ENCODE results near the gene MS4A18.
"Not testable (repeated sequence)": the region's sequence is repeated elsewhere in the genome, so short reads cannot be mapped to it uniquely, and the experiment has no call there.

MS4A18 gene

GRCh38 chr11:60740573-60740972, 16.1 kb downstream of the MS4A18 start:
- DNase-seq, result no peak

- DNase-seq, result no peak
Observed at GRCh38 chr11:60741421-60741820, 16.9 kb downstream of the MS4A18 start.

- DNase-seq, result no peak
Observed at GRCh38 chr11:60743058-60743457, 18.5 kb downstream of the MS4A18 start.

GRCh38 chr11:60744114-60744513, 19.6 kb downstream of the MS4A18 start:
- DNase-seq, result no peak

DNA sequence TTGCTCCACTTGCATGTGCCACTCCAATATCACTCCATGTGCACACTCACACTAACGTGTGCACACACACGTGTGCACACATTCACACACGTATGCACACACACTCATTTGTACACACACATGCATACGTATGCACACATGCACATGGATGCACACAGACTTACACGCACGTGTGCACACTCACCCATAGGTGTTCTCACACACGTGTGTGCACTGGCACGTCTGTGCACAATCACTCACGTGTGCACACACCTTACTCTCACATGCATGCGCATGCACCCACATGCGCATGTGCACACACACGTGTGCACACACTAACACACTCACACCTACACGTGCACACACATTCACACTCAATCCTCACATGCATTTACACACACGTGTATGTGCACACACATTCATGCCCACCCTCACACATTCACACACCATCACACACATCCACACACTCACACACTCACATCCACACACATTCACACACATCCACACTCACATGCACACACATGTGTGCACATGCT, 22.9 kb downstream of the MS4A18 start:
- DNase-seq, result no peak

DNA sequence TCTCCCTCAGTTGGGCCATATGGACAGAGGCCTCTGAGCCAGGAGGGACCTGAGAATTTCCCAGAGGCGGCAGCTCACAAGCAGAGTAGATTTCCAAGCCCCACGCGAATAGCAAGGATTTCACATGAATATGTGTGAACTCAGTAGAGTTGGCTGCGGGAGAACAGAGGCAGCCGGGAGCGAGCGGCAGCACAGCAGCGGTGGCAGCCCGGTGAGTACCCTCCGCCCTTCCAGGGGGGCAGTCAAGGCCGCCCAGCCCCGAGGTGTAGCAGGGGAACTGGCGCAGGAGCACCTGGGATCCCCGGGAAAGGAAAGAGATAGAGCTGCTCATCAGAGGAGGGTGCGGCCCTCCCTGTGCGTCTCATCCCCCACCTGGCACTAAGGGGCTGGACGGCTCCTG, 23.7 kb downstream of the MS4A18 start:
- no peak for DNase-seq

DNA sequence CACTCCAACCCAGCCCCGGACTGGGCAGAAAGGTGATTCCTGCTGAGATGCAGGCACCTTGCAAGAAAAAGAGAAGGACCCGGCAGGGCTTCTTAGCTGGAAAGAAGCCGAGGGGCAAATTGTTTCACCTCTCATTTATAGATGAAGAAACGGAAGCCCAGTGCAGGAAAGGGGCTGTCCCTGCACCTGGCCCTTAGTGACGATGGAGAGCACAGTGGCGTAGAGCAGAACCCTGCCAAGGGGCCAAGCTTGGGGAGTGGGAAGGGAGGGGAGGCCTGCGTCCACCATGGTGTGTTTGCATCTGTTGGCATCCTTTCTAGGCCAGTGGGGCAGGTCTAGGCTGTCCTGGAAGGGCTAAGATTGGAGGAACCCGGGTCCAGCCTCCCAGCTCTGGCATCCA, 24.3 kb downstream of the MS4A18 start:
- DNase-seq, result no peak

- no peak for DNase-seq
Observed at GRCh38 chr11:60750911-60751310, 26.4 kb downstream of the MS4A18 start.

DNA sequence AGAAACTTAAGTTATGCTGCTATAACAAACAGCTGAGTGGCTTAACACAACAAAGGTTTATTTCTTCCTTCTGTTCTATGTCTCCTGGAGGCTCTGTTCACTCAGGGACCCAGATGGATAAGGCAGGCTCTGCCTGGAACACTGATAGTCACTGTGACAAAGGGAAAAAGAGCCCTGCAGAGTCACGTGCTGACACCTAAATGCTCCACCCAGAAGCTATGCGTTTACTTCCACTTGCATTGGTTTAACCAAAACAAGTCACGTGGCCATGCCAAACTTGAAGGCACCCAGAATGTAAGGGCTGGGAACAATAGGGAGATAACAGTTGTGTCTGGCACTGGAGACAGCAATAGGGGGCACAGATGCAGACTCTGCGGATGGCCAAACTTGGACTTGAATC, 28.8 kb downstream of the MS4A18 start:
- DNase-seq, result no peak

DNA sequence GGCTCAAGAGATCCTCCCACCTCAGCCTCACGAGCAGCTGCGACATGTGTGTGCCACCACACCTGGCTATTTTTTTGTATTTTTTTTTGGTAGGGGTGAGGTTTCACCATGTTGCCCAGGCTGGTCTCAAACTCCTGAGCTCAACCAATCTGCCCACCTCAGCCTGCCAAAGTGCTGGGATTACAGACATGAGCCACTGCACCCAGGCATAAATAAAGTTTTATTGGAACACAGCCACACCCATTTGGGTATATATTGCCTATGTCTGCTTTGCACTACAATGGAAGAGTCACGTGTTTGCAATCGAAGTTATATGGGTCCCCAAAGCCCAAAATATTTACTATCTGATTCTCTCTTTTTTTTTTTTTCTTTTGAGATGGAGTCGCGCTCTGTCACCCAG, 30.4 kb downstream of the MS4A18 start:
- no peak for DNase-seq

DNA sequence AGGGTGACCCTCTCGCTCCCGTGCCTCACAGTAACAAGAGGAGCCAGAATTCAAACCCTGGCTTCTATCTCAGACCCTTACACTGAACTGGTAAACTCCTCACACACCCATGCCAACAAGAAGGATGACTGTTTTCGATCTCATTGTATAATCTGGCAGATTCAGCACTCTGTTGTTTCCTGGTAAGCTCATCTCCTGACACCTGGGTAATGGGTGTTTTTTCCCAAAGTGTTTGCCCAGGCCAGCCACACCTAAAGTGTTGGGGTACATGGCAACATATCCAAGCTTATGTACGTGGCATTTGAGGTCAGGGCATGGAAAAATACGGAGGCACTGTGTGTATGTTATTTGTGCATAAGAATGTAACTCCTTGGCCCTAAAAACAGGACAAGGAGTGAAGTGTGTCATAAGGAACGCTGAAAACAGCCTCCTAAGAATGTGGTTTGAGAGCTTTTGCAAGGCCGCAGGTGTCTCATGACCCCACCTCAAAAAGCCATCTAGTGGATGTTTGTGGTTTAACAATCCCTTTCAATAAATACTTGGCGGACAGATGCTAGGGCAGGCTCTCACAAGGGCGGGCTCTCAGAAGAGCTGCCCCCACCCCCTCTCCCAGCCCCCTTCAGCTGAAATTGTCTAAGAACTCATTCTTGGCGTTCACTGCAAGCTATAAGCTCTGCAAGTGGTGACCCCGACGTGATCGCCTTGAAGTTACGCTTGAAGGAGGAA, 31.9 kb downstream of the MS4A18 start, which contains the start of gene MS4A15:
MS4A15 (plus strand) TSS at position 561 of the 726 bp plus-strand sequence. CDS start 6,867 bp downstream, outside the sequence.
- no peak for DNase-seq

GRCh38 chr11:60757231-60757800, 32.8 kb downstream of the MS4A18 start:
- DNase-seq, result no peak

- DNase-seq, result not testable (repeated sequence)
Observed at GRCh38 chr11:60758671-60759070, 34.2 kb downstream of the MS4A18 start.

- DNase-seq, result not testable (repeated sequence)
Observed at GRCh38 chr11:60759438-60760225, 35.1 kb downstream of the MS4A18 start.

DNA sequence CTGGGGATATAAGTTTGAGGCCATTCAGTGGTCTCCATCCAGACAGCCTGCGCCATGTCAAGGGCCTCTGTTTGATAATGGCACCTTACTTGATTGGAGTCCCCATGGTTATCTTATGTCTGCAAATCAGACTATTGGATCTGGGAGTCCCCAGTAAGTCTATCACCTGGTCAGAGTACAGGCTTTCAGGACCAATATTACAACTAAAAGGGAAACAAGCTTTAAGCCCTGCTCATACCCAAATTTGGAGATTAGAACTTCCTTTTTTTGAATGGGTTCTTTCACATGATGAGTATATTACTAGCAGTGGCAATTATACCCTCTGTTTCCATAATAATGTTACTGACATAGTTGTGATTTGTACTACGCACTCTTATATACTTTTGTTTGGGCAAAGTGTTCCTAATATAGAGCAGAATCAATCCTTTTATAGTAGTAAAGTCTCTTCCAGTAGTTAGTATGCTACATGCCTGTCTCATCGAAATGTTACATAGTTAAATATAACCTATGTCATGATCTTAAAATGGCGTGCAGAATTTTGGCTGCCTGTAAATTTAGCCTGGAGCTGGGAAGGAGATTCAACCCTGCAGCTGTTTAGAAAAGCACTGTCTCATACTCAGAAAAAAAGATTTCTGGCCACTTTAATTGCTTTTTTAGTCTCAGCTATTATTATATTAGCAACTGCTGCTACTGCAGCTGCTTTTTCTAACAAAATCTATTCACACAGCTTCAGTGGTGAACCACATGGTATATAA, 37.1 kb downstream of the MS4A18 start:
- no peak for DNase-seq

DNA sequence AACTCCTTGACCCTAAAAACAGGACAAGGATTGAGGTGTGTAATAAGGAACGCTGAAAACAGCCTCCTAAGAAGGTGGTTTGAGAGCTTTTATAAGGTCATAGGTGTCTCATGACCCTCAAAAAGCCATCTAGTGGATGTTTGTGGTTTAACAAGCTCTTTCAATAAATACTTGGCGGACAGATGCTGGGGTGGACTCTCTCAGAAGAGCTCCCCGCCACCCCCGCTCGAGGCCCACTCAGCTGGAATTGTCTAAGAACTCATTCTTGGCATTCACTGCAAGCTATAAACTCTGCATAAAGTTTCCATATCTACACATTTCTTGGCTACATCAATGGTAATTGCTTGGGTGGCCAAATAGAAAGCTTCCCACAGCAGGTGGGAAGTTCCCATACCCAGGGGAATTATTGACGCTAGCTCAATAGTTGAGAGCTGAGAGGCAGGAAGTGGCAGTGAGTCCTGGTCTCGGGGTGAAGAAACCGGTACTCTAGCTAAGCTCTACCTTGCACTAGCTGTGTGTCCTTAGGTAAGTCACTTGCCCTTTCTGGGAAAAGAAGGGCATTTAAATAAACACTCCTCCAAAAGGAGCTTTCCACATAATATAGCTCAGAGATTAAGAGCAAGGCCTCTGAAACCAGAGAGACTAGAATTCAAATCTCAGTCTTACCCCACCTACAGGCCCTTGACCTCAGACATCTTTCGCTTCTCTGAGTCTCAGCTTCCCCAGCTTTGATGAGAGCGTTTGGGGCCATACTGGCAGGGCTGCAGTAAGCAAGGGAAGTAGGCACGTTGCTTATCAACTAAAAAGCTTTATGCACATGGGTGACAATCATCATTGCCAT, 38.6 kb downstream of the MS4A18 start:
- no peak for DNase-seq

- DNase-seq, result no peak
Observed at GRCh38 chr11:60763692-60764369, 39.3 kb downstream of the MS4A18 start.

GRCh38 chr11:60764879-60765278, 40.4 kb downstream of the MS4A18 start:
- DNase-seq, result no peak

- DNase-seq, result no peak
Observed at GRCh38 chr11:60765355-60765754, 40.8 kb downstream of the MS4A18 start.

- no peak for DNase-seq
Observed at GRCh38 chr11:60766547-60766946, 42.0 kb downstream of the MS4A18 start.

GRCh38 chr11:60767388-60767811, 42.9 kb downstream of the MS4A18 start:
- DNase-seq, result no peak
